K562 (cell line): Measurements from ENCODE around the gene GPR15LG. TPM values are rescaled to one million over a fixed set of nuclear protein-coding genes. Genes with fewer than 3 reads are reported as not detected.

Experiments used
- ATF7 ChIP-seq: fragments of 450-650 bp; IDR thresholded peaks from 2 replicates; pipeline ENCODE4 v1.7.1; 2014; ENCODE audit warnings: mild to moderate bottlenecking, moderate library complexity
- CTBP1 ChIP-seq: fragments of 450-650 bp; IDR thresholded peaks from 2 replicates; pipeline ENCODE4 v1.6.1; 2016; ENCODE audit warnings: borderline replicate concordance
- EHMT2 ChIP-seq: fragments of 450-650 bp; IDR thresholded peaks from 2 replicates; pipeline ENCODE4 v1.6.1; 2018; ENCODE audit warnings: antibody characterized with exemption
- RAD21 ChIP-seq, 2 experiments: fragments of 250-450 bp in 1 of 2; fragments of 450-650 bp in 1 of 2; sonication (Bioruptor Pico) in 1 of 2; formaldehyde crosslinking in 1 of 2; IDR thresholded peaks in 1 of 2; conservative IDR thresholded peaks in 1 of 2; 2 replicates each; pipeline versions ENCODE4 v1.4.0 to v1.8.0; 2020 to 2022; ENCODE audit warnings: mild to moderate bottlenecking in 2 of 2, moderate library complexity in 1 of 2
- SMC3 ChIP-seq: conservative IDR thresholded peaks from 2 replicates; pipeline ENCODE4 v1.6.1; 2011; ENCODE audit warnings: low read depth, low read length, improper control_type of control experiment; ENCODE audit not compliant: insufficient read depth
- SRSF1 ChIP-seq: fragments of 200-400 bp; formaldehyde crosslinking; IDR thresholded peaks from 2 replicates; pipeline ENCODE4 v1.6.1; 2017; ENCODE audit warnings: mild to moderate bottlenecking, low read depth, low read length, moderate library complexity
- STAG1 ChIP-seq: sonication (generic); formaldehyde crosslinking; IDR thresholded peaks from 2 replicates; pipeline ENCODE4 v1.5.0; 2020; ENCODE audit warnings: missing genetic modification reagents, borderline replicate concordance
- ZKSCAN3 ChIP-seq: fragments of 250-450 bp; sonication (Bioruptor Pico); IDR thresholded peaks from 2 replicates; pipeline ENCODE4 v1.4.0; 2020
- polyA plus RNA-seq, 8 experiments: library from polyadenylated mRNA; depleted of rRNA in 4 of 8; stranded (reverse) in 5 of 8; unstranded in 3 of 8; fragments of >200 nt; fragmentation: Nextera tagmentation in 2 of 8; fragmentation: Illumina TruSeq in 1 of 8; extraction: Ambion mirVana in 2 of 8; extraction: Trizol in 1 of 8; gene quantifications; 2 replicates each; pipeline versions ENCODE4 v1.2.1 to v1.2.3, GENCODE V29; 2011 to 2014; ENCODE audit warnings: inconsistent platforms in 1 of 8, missing spikeins in 1 of 8
- total RNA-seq, 7 experiments: library from RNA; depleted of rRNA in 6 of 7; stranded (reverse); fragments of >200 nt in 6 of 7; fragmentation: Illumina TruSeq in 2 of 7; extraction: Trizol in 2 of 7; gene quantifications; 2 replicates each; pipeline versions ENCODE4 v1.2.1 to v1.2.3, GENCODE V29; 2011 to 2021; ENCODE audit warnings: low replicate concordance in 1 of 7
- TF ChIP-seq, protein P1 (sequence below): fragments of 450-650 bp; formaldehyde crosslinking; IDR thresholded peaks from 2 replicates; pipeline ENCODE4 v1.4.0; 2022; ENCODE audit warnings: missing genetic modification characterization
- TF ChIP-seq, protein P2 (sequence below): fragments of 450-650 bp; formaldehyde crosslinking; conservative IDR thresholded peaks from 2 replicates; pipeline ENCODE4 v1.4.0; 2022; ENCODE audit warnings: mild to moderate bottlenecking, missing genetic modification characterization
- TF ChIP-seq, protein P3 (sequence below), 2 experiments: IDR thresholded peaks in 1 of 2; conservative IDR thresholded peaks in 1 of 2; 2 replicates each; pipeline ENCODE4 v1.6.1; 2016; ENCODE audit warnings: low read depth in 2 of 2, mild to moderate bottlenecking in 1 of 2, missing compliant biosample characterization in 1 of 2, missing genetic modification characterization in 1 of 2, moderate library complexity in 1 of 2

Gene GPR15LG
- total and polyA plus RNA-seq, 9 of the 15 experiments (the other 6 are each of a cell fraction or from before 2014, with no cell fraction given): 0.51 TPM; not detected in 8

DNA sequence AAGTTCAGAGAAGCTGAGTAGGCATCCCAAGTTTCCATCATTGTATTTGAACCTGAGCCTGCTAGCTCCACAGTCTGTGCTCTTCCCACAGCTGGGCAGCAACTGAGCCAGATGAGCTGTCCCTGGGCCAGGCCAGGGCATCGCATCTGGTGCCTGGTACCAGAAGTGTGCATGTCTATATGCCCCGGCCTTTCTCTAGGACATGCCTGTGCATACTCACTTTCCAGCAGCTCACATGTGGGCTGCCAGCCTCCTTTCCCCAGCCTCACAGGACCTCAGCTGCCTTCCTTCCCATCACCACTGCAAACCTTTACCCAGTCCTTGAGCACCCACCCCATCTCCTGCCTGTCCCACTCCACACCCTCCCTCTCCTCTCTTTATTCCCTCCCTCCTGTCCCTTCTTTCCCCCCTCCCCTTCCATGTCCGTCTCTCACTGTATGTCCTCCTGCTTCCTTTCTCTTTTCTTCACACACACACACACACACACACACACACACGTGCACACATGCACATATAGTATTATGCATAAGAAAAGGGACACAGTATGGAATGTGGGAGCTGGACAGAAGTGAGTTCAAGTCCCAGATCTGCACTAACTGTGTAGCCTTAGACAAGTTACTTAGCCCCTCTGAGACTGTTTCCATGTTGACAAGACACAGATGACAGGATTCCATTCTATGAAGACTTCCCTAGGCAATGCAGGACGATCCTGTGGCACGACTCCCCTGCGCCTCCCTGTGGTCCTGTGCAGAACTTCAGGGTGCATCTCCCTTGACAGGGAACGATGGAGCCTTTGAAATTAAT, 31.6 kb downstream of the GPR15LG start (continued):
- TF ChIP-seq, protein P1, sequence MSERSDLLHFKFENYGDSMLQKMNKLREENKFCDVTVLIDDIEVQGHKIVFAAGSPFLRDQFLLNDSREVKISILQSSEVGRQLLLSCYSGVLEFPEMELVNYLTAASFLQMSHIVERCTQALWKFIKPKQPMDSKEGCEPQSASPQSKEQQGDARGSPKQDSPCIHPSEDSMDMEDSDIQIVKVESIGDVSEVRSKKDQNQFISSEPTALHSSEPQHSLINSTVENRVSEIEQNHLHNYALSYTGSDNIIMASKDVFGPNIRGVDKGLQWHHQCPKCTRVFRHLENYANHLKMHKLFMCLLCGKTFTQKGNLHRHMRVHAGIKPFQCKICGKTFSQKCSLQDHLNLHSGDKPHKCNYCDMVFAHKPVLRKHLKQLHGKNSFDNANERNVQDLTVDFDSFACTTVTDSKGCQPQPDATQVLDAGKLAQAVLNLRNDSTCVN (CRISPR knock-in tag): 0 out of 2 replicates have a peak, but pooled peaks have one; percentile 68
- TF ChIP-seq RAD21 (CRISPR knock-in tag; conservative IDR thresholded peaks at IDR 0.05 in 1 of 2, IDR thresholded peaks at IDR 0.05 in 1 of 2) (peak; percentile 72 to 91), ATF7 (0 out of 2 replicates have a peak, but pooled peaks have one; percentile 13), SRSF1 (no peak), SMC3 (peak; percentile 91), STAG1 (CRISPR knock-in tag) (peak; percentile 12; the same call in 1 of the 2 replicates), EHMT2 (peak; percentile 34; the same call in 1 of the 2 replicates), CTBP1 (peak; percentile 59; the same call in 1 of the 2 replicates), ZKSCAN3 (CRISPR knock-in tag) (no peak)
- TF ChIP-seq, protein P2, sequence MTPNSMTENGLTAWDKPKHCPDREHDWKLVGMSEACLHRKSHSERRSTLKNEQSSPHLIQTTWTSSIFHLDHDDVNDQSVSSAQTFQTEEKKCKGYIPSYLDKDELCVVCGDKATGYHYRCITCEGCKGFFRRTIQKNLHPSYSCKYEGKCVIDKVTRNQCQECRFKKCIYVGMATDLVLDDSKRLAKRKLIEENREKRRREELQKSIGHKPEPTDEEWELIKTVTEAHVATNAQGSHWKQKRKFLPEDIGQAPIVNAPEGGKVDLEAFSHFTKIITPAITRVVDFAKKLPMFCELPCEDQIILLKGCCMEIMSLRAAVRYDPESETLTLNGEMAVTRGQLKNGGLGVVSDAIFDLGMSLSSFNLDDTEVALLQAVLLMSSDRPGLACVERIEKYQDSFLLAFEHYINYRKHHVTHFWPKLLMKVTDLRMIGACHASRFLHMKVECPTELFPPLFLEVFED: 0 out of 2 replicates have a peak, but pooled peaks have one; percentile 79
- TF ChIP-seq, protein P3, sequence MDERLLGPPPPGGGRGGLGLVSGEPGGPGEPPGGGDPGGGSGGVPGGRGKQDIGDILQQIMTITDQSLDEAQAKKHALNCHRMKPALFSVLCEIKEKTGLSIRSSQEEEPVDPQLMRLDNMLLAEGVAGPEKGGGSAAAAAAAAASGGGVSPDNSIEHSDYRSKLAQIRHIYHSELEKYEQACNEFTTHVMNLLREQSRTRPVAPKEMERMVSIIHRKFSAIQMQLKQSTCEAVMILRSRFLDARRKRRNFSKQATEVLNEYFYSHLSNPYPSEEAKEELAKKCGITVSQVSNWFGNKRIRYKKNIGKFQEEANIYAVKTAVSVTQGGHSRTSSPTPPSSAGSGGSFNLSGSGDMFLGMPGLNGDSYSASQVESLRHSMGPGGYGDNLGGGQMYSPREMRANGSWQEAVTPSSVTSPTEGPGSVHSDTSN (CRISPR knock-in tag; IDR thresholded peaks at IDR 0.05; ENCODE audit: low read depth): no peak
- TF ChIP-seq, protein P3 (tag; conservative IDR thresholded peaks at IDR 0.05; ENCODE audit: low read depth): 0 out of 2 replicates have a peak, but pooled peaks have one; percentile 26
